GM21723 (cell line): Measurements from ENCODE around the gene SNAI3.

Source experiments
- ATAC-seq: cut with Tn5 transposase; IDR thresholded peaks from one replicate; pipeline ENCODE4 v1.9.1; 2021; ENCODE audit warnings: mild to moderate bottlenecking, moderate library complexity; ENCODE audit not compliant: unreplicated experiment

Gene SNAI3

GRCh38 chr16:88721815-88722755, 35.8 kb upstream of the SNAI3 start:
- no peak for ATAC-seq

DNA sequence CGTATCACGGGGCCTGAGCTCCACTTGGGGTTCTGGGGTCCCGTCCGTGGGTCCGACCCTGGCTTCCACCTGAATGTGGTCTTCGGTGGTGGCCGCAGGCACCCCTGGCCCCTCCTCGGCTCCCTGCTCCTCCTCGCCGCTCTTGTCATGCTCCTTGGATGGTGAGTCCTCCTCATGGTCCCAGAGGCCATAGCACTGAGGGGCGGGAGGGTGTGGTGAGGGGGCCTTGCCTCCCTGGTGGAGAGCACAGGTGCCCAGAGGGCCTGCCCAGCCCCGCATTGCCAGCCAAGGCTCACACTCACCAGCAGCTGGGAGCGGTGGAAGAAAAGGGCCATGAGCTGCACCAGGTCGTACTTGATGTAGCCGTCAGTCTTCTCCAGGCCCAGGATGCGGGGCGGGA, 34.9 kb upstream of the SNAI3 start:
- ATAC-seq: no peak

GRCh38 chr16:88720396-88720970, 34.2 kb upstream of the SNAI3 start:
- ATAC-seq: no peak

DNA sequence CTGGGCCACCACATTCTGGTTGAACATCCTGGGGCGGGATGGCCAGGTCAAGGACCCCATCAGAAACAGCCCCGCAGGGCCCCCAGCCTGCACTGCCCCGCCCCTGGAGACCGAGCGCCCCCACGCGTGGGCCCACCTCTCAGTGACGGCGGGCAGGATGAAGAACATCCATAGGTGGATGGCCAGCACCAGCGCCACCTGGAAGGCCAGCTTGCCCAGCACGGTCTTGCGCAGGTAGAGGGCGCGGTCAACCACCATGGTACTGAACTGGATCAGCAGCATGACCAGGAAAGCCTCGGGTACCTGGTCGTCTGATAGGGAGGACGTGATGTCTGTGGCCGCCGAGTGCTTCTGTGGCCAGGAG, 33.6 kb upstream of the SNAI3 start:
- ATAC-seq: no peak

GRCh38 chr16:88719267-88719932, 33.1 kb upstream of the SNAI3 start:
- no peak for ATAC-seq

- no peak for ATAC-seq
Measured at GRCh38 chr16:88718178-88718577, 31.9 kb upstream of the SNAI3 start.

DNA sequence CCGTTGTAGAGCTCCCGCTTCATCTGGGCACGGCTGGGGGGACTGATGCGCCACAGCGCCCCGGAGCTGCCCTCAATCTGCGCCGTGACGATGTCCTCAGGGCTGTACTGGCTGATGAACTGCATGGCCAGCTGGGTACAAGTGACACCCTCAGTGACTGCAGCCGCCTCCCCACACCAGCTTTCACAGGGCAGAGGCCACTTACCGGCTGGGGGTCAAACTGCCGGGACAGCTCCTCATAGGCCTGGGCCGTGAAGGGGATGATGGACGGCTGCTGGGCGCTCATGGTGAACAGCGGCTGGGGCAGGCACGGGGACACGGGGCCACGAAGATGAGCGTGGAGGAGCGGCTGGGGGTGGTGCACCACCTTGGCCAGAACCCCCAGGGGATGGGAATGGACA, 30.3 kb upstream of the SNAI3 start:
- ATAC-seq: no peak

GRCh38 chr16:88716201-88716600, 29.9 kb upstream of the SNAI3 start:
- no peak for ATAC-seq

- no peak for ATAC-seq
Measured at GRCh38 chr16:88715312-88716190, 29.2 kb upstream of the SNAI3 start.

- no peak for ATAC-seq
Measured at GRCh38 chr16:88714420-88715302, 28.4 kb upstream of the SNAI3 start.

DNA sequence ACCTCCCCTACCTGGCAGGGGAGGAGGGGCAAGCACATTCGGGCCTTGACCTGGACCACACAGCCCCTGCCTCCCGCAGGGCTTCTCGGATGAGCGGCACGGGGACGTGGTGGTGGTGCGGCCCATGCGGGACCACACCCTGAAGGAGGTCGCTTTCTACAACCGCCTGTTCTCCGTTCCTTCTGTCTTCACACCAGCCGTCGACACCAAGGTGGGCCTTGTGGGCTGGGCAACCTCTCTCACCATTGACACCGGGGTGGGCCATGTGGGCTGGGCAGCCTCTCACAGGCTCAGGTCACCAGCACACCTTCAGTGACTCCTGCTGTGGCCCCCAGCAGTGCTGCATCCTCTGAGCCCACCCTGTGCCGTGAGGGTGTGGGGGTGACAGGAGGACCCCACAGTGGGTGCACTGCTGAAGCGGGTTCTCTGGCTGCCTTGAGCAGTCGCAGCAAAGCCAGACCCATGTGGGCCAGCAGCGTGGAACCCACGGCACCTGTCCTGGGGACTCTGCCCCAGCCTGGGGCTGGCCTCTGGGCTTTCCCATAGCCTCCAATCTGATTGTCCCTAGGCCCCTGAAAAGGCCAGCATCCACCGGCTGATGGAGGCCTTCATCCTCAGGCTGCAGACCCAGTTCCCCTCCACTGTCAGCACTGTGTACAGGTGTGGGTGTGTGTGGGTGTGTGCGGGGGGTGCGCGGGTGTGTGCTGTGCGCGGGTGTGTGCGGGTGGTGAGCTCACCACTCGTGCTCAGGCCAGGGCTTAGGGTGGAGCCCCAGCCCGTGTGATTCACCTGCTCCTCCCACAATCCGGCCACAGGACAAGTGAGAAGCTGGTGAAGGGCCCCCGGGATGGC, 27.5 kb upstream of the SNAI3 start:
- ATAC-seq: no peak

DNA sequence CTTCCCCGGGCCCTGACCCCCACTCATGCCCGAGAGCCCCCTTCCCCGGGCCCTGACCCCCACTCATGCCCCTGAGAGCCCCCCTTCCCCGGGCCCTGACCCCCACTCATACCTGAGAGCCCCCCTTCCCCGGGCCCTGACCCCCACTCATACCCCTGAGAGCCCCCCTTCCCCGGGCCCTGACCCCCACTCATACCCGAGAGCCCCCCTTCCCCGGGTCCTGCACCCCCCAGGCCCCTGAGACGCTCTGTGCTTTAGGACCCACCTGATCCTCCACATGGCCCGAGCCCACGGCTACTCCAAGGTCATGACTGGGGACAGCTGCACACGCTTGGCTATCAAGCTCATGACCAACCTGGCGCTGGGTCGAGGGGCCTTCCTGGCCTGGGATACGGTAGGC, 26.7 kb upstream of the SNAI3 start:
- no peak for ATAC-seq

DNA sequence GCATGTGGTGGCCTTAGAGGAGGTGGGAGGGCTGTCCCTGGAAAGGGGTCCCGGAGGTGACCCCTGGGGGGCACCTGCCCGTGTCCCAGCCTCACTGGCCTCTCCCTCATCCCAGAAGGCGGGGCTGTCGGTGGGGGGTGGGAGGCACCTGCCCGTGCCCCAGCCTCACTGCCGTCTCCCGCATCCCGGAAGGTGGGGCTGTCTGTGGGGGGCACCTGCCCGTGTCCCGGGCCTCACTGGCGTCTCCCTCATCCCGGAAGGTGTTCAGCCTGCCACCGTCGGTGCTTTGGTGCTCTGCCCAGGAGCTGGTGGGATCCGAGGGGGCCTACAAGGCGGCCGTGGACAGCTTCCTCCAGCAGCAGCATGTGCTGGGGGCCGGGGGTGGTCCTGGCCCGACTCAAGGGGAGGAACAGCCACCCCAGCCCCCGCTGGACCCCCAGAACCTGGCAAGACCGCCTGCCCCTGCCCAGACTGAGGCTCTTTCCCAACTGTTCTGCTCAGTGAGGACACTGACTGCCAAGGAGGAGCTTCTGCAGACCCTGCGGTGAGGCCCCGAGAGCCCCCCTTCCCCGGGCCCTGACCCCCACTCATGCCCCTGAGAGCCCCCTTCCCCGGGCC, 26.2 kb upstream of the SNAI3 start:
- no peak for ATAC-seq

DNA sequence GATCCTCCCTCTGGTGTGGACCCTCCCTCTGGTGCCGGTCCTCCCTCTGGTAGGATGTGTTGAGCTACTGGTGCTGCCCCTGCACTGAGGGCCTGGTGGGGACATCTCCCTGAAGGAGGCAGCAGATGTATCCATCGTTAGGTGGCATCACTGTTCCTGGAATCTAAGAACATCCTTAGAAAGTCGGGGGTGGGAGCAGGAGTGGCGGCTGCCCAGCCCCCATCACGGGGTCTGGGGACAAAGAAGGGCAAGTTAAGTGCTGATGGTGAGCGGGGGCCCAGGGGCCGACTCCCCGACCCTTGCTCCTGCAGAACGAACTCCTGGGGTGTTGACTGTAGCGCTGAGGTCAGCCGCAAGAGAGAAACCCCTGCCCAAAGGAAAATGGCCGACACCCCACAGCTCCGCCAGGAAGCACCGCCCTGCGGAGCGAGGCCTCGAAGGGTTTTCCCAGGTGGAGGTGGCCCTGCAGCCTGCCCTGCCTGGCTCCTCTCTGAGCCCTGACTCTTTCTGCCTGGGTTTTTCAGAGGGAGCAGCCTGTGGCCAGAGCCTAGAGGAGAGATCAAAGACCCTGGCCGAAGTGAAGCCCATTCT, 25.5 kb upstream of the SNAI3 start:
- ATAC-seq: no peak

- no peak for ATAC-seq
Measured at GRCh38 chr16:88710556-88710955, 24.2 kb upstream of the SNAI3 start.

- no peak for ATAC-seq
Measured at GRCh38 chr16:88706965-88707826, 20.9 kb upstream of the SNAI3 start.

- ATAC-seq: peak; percentile 54
Measured at GRCh38 chr16:88706229-88706964, 20.1 kb upstream of the SNAI3 start, which contains the start of the genes CTU2 and RNF166. CTU2 (plus strand) TSS chr16:88706503; CDS start chr16:88706531, 28 bp downstream. RNF166 (minus strand) TSS chr16:88706408; CDS start chr16:88706325, 83 bp downstream.
